Right renal cortex interstitium (tissue), 3 donors: ENCODE measurements around the gene EXOC2. TPM values are rescaled to one million over a fixed set of nuclear protein-coding genes. Genes with fewer than 3 reads are reported as not detected.

Source experiments
- DNase-seq, 3 donors: peaks; one replicate each; pipeline ENCODE4 v3.0.0-alpha.2; 2013; ENCODE audit warnings: low read depth in 3 of 3, low spot score in 2 of 3
- polyA plus RNA-seq, 3 donors: library from polyadenylated mRNA; unstranded; fragments of 120-200 nt; gene quantifications; one replicate each; pipeline ENCODE4 v1.2.1, GENCODE V29; 2013; ENCODE audit not compliant: insufficient read length in 3 of 3

EXOC2 gene
- polyA plus RNA-seq, 3 donors: 23.3 to 24.3 (median 24.1) TPM

DNA sequence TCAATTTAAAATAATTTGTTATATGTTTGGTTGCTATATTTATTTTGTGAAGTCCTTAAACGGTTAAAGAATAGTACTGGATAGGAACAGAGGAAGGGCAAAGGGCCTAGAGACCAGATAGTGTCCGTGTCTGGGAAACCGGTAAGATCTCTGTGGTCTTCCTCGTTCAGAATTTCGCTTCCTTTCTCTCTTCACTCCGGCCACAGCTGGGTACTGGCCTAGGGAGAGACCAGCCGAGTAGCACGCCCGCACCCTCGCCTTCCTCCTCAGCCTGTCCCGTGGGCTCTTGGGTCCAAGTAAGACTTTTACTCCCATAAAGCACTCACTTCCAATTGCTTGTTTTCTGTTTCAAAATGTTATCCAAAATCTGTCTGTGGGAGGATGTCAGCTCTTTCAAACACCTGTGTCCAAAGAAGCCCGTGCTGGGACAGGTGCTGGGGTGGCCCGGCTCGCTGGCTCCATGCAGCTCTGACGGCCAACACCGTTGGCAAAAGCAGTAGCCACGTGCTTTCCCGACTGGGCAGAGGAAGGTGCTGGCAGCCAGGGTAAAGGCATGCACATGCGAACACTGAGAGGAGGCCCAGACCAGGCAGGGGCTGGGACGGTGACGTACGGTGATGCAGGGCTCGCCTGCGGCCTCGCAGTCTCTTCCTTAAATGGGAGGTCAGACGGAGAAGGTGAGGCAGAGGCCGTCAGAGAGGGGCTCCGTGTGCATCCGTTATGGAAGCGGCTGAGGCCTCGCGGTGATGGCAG is 189.2 kb downstream of the EXOC2 start:
- DNase-seq: no peak

DNA sequence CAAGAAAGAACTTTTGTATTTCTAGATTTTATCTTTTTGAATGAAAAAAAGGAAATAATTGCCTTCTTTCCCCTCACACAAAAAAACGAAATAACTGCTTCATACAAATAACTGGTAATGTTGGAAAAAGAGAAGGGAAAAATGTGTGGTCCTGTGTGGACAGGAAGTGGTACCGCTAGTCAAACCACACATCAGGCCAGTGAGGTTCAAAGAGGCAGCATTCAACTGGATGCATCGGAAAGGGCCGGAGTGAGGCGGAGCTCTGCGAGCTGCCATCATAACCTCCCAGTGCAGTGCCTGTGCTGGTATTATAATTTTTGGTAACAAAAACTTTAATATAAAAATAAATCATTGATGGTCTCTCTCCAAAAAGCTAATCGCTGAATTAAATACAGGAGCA is 190.2 kb downstream of the EXOC2 start:
- DNase-seq: no peak

DNA sequence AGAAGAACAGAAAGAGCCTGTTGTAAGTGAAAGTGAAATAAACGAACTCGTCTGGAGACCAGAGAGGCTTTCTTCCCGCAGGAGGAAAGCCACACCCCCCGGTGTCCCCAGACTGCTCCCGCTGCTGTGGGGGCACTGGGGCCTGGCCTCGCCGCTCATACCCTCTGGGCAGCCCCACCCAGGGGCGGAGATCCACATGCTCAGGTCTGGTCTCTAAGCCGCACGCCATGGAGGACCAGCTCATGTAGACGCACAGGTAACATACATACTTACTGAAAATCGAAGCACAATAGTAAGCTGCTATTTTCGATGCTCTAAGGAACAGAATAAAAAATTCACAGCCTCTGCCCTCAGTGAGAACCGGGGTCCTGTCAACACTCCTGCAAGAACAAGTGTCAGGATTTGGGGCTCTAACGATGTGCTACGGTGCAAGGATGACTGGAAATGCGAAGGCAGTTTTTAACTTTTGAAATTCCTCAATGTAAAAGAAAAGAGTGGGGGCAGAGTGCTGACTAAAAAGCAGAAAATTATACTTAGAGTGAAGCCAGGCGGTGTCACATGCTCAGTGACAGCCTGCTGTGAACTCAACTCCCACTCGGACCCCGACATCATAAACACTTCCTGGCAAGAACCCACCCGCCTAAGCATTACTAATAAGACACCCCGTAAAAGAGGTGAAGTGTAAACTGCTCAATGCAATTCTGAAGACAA is 190.9 kb downstream of the EXOC2 start:
- no peak for DNase-seq

DNA sequence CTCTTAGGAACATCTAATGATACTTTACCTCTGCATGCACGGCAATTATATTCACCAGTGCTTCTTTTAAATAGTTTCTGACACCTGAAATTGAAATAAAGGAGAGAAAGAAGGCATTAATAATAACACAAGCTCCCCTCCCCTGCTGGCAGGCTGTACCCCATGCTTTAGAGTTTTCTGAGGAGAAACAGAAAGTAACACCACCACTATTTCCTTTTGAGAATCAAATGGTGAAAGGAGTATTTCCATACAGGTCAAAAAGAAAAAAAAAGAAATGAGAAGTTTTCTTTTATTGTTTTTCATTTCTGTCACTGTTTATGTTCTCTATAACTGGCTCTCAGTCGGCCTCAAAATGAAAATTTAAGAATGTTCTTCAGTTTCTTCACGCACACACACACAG is 193.3 kb downstream of the EXOC2 start:
- no peak for DNase-seq

DNA sequence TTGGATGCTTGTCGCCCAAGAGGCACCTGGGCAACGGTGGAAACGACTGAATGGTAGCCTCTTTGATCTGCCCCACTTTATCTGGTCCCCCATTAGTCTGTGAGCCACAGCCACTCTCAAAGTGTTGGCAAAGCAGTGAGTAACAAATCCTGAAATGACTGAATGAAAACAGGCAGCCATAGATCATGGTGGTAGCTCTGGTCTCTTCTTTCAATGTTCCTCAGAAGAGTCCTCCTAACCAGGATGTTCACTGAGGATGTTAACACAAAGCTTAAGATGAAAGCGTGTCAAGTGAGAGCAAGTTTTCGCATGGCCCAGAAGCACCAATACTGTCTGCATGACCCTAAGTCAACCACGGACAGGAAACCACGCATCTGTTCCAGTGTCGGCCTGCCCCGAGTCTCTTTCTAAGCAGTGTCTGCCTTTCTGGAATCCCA is 194.1 kb downstream of the EXOC2 start:
- DNase-seq: no peak

DNA sequence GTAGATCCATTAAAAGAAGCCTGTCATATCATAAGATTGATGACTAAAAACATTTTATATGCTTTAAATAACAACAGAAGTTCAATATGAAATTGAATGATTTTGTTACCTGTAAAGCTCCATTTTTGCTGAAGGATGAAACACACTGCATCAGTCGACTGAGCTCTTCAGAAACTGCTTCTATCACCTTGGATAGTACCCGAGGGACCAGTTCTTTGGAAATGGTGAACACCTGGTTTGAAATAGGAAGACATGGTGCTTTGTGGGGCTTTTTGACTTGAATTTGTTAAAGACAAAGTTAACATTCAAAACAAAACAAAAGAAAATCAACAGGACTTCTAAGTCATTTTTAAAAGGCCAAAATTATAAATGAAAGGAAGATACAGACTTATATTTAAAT is 195.7 kb downstream of the EXOC2 start:
- DNase-seq: no peak

DNA sequence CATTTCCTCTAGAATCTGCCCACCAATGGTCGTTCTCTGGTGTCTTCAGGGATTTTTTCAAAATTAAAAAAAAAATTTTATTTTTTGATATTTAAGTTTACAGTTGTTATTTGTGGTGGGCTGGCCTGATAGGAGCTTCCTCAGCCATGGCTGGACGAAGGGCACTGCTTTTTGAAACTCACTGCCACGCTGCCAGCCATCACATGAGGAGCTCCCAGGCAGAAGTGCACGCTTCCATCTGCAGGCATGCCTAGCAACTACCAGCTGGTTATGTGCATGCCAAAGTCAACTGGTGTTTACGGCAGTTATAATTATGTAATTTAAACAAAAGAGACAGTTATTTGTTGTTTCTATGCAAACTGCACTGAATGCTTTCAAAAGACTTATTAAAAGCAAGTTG is 196.3 kb downstream of the EXOC2 start:
- DNase-seq: no peak

DNA sequence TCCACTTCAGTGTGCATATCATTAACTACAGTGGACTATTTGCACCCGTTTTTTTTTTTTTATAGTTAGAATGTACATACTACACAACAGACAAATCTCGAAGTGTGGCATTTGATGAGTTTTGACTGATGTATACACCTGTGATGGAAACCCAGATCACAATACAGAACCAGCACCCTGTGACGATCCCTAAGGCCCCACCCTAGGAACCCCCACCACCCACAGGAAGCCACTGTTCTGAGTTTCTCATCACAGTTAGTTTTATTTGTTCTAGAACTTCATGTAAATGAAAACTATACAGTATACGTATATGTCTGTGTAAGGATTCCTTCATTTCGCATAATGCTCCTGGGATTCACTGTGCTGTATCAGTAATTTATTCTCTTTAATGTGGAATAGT is 198.5 kb downstream of the EXOC2 start:
- DNase-seq: no peak

DNA sequence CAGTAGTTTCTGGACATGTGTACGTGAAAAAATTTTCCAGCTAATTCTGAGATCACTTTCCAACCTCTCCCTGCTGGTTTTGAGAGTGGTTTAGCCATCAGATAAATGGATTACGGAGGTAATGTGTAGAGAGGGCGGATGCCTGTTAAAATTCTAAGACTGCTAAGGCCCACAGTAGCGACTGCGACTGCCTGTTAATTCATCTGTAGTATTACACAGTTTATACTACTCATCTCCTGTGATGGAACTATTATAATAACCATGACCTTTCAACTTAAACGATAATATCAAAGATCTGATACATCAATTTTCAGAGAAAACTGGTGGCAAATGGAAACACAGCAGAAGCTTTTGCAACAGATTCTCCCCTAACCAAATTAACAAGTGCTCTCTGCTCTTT is 199.1 kb downstream of the EXOC2 start:
- DNase-seq: no peak

DNA sequence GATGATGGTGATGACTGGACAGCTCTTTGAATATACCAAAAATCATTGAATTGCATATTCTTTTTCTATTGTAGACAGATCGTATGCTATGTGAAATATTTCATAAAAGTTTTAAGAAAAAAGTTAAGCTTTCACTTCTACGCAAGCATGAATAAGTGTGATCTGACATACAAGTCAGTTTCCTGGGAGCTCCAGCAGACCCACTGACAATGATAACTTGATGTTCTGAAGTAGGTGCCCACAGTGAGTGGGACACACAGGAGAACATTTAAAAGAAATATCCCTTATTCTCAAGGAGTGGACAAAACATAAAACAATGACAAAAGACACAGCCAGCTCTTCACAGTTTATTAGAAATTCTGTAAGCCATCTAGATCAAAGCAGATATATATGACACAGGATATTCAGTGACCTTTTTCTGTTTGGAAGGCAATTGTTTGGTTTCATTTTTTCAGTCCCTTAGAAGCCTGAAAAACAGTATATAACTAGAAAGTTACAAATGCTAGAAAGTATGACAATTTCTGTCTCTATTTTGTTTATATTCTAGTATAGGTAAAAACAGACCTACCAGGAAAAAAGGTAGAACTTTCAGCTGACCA is 200.0 kb downstream of the EXOC2 start:
- DNase-seq: no peak

DNA sequence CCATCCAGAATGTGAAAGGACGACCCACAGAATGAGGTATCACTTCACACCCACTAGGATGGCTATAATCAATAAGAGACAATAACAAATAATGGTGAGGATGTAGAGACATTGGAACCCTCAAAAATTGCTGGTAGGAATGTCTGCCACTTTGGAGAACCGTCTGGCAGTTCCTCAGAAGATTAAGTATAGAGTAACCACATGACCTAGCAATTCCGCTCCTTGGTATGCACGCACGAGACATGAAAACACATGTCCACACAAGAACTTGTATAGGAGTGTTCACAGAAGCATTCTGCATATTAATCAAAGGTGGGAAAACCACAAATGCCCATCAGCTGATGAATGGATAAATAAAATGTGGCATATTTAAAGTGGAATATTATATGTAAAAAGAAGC is 200.8 kb downstream of the EXOC2 start:
- DNase-seq: no peak

DNA sequence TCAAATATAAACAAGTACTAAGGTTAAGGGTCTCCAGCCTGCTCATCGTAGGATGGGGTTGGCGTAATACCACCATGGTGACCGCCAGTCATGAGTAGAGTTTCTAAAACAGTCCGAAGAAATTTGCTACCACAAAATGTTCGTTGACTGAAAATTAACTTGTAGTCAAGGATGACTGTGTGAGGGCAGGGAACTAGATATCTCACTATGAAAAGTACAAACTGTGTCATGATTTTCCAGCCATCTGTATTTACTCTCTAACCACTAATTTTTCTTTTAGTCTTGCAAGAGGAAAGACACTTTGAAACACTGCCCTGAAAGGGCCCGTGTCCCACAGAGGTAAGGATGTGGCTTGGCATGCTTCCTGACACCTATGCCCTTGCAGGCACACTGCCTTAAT is 201.7 kb downstream of the EXOC2 start:
- no peak for DNase-seq

DNA sequence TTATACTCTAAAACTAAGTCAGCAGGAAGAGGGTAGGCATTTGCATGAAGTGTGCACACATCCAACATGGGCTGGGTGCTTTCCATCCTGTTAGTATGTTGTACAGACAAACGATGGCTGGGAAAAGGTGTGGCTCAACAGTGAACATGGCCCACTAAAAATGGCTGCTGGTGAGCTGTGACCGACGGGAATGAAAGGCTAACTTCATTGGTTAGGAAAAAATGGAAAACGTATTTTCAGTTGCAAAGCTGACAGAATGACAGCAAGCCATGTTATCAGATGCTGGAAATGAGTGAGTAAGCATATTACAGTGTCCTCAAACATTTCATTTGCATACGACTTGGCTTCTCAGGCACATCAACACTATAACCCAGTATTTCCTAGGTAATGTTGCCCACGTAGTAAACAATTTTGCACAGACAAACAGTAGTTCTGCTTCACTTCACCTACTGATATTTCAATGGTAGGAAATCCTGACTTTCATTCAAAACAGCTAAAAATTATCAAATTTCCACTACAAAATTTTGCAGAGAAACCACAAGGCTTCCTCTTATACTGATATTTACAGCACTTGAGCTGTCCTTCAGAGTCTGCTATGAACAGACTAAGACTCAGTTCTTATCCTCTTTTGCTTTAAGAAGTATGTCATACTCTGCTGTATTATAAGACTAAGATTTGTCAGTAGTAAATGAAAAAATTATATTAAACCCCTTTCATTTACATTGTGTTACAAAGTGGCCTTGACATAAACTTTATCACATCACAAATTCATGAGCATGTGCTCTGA is 202.5 kb downstream of the EXOC2 start:
- DNase-seq: no peak

DNA sequence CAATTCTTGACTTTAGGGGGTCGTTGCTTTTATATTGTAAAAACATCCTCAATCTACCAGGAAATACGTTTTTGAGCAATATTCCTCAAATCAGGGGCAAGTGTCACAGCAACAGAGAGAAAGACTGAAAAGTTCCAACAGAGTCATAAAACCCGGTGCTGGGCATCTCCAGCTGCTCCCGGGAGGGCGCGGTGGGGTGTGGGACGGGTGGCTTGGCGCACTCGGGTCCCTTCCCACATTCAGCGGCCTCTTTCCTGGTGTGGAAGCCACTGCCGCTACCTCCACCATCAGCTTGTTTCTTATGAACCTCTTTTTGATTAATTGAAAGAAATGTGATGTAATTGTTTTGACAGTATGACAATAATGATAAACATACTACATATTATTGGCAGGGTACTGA is 203.2 kb downstream of the EXOC2 start:
- no peak for DNase-seq

DNA sequence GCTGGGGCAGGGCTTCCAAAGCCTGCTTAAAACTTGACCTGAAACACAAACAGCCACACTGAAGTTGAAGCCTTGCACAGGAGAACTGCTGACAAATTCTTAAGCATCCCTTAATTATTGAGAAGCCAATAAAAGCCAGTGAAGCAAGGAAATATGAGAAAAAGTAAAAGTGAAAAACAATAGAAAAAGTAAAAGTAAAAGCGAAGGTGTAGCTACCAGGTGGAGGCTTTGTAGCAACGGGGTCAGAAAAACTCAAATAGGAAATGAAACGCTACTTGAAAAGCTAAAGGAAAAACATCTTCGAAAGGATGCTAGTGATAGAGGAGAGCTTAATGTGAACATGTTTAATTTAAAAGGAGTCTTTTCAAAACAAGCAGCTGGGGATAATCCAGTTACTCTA is 203.9 kb downstream of the EXOC2 start:
- DNase-seq: no peak

DNA sequence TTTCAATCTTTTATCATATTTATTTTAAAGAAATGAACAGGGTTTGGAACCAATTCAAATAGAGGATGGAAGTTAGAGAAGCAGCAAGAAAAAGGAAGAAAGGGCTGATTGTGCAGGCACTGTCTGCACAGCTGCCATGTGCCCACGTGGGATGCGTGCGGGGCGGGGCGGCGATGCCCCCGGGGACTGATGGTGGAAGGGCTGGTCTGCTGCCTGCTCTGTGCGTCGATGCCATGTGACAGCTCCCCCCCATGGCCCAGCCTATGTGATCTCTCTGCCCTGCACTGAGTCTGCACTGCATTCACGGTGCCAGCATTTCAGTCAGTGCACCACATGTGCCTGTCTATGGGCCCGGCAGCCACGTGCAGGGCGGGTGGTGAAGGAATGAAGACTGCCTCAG is 205.0 kb downstream of the EXOC2 start:
- DNase-seq: no peak

DNA sequence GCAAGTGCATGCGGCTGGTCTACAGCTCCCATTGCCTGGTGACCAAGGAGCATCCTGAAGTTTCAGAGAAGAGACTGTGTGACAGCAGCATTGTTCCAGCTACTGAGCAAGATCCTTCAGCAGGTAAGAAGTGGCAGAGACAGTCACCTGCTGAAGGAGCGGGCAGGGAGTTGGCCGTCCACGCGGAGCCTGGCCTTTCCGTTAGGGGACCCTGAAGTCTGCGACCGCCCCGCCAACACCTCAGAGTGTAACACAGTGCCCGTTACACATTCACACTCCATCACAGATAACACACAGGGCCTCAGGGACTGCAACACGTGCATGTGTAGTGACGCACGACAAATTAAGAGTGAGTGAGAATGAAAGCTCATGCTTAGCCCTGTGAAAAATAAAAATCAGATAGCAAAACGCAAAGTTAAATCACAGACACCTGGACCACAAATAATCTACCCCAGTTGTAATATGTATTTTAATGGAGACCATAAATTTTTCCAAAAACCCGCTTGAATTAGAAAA is 207.2 kb downstream of the EXOC2 start:
- DNase-seq: no peak

DNA sequence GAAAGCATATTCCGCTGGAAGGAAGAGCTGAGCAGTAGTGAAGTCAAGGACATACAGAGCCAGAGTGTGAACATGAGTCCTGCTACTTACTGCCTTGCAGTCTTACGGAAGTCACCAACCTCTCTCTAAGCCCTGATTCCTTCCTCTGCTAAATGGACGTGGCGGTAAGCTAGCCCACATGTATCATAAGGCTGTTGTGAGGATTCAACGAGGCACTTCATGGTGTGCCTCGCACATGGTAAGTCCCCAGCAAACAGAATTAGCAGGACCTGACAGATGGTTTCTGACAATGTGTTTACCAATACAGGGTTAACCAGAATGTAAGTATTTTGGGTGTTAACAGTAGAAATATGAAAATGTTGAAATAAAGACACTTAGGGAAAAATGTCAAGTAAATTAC is 208.2 kb downstream of the EXOC2 start:
- DNase-seq: no peak

DNA sequence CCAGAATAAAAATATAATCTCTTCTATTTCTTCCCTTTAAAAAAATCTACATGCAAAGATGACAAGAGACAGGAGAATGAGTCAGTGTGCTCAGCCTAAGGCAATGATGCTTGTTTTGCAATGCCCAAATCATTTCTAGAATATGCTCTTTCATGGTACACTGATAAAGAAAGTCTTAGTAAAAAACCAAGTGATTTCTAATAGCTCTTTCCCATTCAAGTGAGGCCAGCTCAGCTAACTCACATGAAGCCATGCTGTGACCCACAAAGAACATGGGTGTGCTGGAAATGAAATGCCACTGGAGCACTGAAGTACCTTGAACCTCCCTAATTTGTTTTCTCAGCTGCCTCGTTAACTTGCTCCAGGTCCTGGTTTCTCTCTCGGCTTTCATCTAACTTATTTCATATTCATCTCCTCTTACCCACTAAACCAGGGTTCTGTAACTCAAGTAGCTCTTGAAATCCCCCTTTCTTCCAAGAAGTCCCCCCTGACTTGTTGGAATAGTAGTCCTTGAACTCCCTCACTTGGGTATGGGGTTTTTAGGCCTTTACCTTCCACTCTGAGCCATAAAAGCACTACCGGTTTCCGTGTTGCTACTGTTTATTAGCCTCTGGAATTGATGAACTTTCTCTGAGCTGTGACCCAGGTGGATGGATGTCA is 208.7 kb downstream of the EXOC2 start:
- no peak for DNase-seq

DNA sequence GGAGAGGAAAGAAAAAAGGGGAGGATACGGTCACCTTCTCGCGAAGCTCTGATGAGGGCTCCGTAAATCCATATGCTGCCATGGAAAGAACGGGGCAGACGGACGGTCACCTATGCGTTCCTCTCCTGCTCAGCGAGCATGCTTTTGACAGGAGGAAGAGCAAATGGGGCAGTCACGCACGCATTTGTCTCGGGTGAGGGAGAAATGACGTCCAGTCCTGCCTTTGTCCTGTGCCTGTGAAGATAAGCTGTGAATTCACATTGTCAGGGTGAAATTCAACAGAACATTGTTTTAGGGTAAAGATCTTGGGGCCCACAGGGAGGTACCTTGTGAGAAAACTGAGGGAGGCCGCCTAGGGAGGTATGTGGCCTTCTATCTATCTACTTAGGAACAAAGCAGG is 217.6 kb downstream of the EXOC2 start:
- DNase-seq: no peak
